HG02943 (cell line): ENCODE results near the gene KRTAP10-6.
"Not testable (repeated sequence)": the region's sequence is repeated elsewhere in the genome, so short reads cannot be mapped to it uniquely, and the experiment has no call there.

Experiments used
- ATAC-seq: cut with Tn5 transposase; IDR thresholded peaks from one replicate; pipeline ENCODE4 v1.9.1; 2021; ENCODE audit warnings: mild to moderate bottlenecking, low read depth, moderate library complexity; ENCODE audit not compliant: unreplicated experiment

The KRTAP10-6 gene

DNA sequence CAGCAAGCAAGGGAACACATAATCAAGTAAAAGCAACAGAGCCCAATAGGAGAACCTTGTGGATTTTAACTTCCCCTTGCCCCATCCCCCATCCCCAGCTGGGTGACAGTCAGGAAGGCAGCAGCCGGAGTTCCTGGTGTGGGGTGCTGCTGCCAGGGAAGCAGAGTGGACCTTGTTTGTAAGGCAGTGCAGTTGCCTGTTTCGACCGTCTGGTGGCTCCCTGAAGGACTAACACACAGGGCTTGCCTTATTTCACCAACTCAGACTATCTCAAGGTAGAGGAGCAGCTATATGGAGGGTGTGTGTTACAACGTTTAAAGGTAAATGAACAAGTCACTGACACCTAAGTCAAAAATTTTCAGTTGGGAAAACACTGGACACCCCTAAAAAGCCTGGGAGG lies 26.2 kb upstream of the KRTAP10-6 start:
- no peak for ATAC-seq

GRCh38 chr21:44617071-44617501 lies 24.8 kb upstream of the KRTAP10-6 start:
- no peak for ATAC-seq

DNA sequence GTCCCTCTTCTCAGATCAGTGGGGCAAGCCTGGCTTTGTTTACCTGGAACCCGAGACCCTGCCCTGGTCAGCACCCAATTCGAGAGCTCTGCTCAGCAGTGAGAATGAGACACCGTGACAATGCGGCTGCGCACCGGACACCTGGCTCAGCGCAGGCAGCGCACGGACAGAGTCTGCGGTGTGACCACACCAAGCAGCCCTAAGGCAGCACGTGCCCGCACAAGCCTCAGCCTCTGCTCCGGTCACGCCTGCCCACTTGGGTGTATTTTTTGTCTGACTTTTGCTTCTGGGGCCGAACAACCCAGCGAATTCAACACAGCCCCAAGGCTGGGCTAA lies 24.3 kb upstream of the KRTAP10-6 start:
- no peak for ATAC-seq

- ATAC-seq: no peak
Observed at GRCh38 chr21:44615911-44616590, 23.7 kb upstream of the KRTAP10-6 start.

GRCh38 chr21:44615466-44615865 lies 23.2 kb upstream of the KRTAP10-6 start:
- no peak for ATAC-seq

DNA sequence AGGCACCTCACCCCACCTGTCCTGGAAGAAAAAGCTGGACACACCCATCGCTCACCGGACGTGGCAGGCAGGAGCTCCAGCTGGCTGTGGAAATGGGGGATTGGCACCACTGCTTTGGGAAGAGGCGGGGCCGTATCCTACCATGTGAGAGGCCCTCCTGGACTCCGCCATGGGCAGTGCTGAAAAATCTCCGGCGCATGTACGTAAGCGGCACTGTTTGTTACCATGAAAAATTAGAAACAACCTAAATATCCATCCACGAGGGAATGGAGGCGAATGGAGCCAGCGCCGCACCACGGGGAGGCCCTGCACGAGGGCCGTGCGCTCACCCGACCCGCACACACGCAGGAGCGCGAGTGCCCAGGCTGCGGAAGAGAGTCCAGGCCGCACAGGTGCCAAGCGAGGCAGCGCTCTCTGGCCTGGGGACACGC lies 22.7 kb upstream of the KRTAP10-6 start:
- ATAC-seq: no peak

- ATAC-seq: no peak
Observed at GRCh38 chr21:44614161-44614631, 21.9 kb upstream of the KRTAP10-6 start.

GRCh38 chr21:44613386-44614155 lies 21.3 kb upstream of the KRTAP10-6 start:
- ATAC-seq: no peak

DNA sequence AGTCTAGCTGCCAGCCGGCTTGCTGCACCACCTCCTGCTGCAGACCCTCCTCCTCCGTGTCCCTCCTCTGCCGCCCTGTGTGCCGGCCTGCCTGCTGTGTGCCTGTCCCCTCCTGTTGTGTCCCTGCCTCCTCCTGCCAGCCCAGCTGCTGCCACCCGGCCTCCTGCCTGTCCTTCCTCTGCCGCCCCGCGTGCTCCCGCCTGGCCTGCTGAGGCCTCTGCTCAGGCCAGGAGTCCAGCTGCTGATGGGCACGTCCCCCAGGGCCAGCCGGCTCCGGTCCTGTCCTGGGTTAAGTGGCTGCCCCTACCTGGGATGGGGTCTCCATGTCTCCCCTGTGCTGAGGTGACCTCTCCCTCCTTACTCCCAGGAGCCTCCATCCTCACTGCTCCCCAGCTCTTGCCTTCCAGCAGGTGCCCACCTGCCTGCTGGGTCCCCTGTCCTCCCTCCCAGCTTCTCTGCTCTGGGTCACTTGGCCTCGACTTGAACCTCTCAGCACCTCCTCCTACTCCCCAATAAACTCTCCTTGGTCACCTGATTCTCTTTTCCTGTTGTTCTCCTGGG lies 20.4 kb upstream of the KRTAP10-6 start:
- ATAC-seq: no peak

- ATAC-seq: no peak
Observed at GRCh38 chr21:44612029-44612486, 19.8 kb upstream of the KRTAP10-6 start, which contains the start of gene KRTAP10-8. TSS of gene KRTAP10-8 (plus strand) at chr21:44612079. CDS start at chr21:44612101, 22 bp downstream.

GRCh38 chr21:44611551-44611950 lies 19.2 kb upstream of the KRTAP10-6 start:
- ATAC-seq: no peak

GRCh38 chr21:44610157-44610843 lies 18.0 kb upstream of the KRTAP10-6 start:
- ATAC-seq: not testable (repeated sequence)

DNA sequence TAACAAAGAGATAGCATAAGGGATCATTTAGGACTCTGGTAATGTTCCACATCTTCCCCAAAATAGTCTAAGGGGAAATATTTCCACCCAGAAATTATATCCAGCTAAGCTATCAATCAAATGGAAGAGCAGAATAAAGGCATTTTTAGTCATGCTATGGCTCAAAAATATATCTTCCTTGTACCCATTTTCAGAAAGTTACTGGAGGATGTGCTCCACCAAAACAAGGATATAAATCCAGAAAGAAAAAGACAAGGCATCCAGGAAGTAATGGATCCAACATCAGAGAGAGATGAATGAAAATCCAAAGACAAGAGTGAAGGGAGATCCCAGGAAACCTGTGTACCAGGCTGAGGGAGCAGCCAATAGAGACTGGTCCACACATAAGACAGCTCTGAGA lies 16.9 kb upstream of the KRTAP10-6 start:
- ATAC-seq: no peak

DNA sequence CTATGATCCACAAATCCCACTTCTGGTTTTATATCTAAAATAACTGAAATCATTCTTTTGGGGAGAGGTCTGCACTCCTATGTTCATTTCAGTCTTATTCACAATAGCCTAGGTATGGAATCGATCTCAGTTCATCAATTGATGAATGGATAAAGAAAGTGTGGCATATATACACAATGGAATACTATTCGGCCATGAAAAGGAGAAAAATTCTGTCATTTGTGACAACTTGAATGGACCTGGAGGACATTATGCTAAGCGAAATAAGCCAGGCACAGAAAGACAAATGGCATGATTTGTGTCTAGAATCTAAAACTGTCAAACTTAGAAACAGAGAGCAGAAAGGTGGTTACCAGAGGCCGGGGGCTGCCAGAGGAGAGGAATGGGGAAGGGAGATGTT lies 14.2 kb upstream of the KRTAP10-6 start:
- ATAC-seq: no peak

DNA sequence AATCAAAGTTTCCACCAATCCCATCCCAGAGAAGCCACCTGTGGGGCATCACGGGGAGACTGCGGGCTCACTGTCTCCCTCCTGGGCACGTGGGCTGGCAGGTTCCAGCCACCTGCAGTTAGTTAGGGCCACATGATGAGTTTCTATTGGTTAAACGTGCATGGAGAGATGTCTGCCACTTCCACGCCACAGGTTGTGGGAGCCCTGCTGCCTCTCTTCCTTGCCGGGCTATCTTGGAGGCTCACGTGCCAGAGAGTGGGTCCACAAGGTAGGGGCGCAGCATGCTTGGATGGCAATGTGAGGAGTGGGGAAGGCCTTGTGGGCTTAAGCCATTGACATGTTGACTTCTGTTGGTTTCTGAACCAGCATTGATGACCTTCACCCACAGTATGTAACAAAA lies 11.6 kb upstream of the KRTAP10-6 start:
- no peak for ATAC-seq

DNA sequence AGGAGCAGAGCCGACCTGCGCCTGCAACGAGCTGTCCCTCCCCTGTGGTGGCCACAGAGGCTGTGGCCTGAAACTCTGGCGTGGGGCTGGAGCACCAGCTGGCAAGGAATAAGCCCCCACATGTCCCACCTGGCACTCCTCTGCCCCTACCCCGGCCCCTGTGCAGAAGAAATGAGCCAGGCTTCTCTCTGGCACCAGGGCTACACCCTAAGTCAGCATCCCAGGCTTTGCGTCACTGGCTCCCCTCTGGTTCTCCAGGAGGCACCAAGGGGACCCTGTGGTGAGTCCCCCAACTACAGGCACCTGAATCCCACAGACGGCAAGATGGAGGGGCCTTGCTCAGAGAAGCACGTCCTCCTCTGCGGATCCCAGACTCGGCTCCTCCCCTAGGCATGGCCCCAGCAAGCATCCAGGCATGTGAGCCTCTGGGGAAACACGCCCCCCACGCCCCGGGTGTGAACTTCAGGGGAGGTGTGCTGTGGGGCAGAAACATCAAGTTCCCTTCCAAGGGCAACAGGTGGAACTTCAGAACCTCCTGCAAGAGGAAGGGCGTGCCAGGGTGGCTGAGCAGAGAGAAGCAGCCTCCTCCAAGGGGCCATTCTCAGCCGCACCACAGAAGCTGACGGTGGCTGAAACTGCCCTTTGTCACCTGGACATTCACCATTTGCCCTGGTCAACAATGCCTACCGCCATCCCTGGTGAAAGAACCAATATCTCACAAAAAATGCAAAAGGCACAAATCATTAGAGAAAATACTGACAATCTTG lies 11.0 kb upstream of the KRTAP10-6 start:
- no peak for ATAC-seq

DNA sequence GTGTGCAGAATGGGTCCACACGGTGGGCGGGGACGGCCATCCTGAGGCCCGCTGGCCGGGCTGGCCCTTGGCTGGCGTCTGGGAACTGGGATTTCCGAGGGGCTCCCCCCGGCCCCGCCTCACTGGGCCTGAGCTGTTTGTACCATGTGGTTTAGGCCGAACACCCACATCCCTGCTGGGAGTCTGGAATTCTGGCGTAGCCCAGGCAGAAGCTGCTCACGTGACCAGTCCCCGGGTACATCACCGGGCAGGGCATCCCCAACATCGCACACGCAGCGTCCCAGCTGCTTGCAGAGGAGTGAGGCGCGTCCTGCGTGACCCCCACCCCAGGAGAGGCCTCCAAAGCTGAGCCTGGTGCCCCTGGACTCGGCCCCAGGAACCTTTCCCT lies 10.2 kb upstream of the KRTAP10-6 start:
- ATAC-seq: no peak

DNA sequence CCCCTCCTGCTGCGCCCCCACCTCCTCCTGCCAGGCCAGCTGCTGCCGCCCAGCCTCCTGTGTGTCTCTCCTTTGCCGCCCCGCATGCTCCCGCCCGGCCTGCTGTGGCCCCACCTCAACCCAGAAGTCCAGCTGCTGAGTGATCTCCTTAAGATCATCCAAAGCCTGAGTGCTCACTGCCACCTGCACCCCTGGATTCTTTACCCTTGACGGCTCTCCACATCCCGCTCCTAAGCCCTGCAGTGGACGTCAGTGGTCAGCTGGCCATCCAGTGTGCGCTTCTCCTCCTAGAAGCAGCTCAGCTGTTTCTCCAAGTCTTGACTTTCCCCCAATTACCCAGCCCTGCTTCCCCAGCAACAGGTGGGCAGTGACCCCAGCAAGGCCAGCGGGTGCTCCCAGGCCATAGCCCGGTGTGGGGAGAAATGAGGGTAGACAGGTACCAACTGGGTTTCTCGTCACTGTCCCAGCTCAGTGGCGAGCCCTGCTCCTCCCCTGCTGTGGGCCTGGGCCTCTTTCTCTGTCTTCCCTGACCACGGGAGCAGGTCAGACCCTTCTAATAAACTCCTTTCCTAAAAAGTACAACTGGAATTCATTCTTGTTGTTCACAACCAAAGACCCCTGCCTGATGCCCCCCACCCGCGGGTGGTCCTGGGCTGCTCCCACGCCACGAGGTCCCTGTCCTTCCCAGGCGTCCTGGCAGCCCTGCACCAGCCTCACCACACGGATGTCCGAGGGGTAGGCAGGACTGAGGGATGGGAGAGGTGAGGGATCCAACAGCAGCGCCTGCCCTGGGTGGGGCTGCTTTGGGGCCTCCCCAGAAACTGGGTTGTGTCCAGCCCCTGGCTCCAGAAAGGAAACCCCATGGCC lies 9.5 kb upstream of the KRTAP10-6 start:
- ATAC-seq: no peak

DNA sequence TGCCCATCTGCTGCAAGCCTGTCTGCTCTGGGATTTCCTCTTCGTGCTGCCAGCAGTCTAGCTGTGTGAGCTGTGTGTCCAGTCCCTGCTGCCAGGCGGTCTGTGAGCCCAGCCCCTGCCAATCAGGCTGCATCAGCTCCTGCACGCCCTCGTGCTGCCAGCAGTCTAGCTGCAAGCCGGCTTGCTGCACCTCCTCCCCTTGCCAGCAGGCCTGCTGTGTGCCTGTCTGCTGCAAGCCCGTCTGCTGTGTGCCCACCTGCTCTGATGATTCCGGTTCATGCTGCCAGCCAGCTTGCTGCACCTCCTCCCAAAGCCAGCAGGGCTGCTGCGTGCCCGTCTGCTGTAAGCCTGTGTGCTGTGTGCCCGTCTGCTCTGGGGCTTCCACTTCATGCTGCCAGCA lies 8.8 kb upstream of the KRTAP10-6 start:
- not testable (repeated sequence) for ATAC-seq
